ENCODE data around the gene SRSF4.

- TF ChIP-seq POLR2A (IDR thresholded peaks at IDR 0.05), result no peak
- TF ChIP-seq CTCF (IDR thresholded peaks at IDR 0.05), result no peak
Measured at GRCh38 chr1:29133861-29134694, 47.6 kb downstream of the SRSF4 start.

All from right lobe of liver (tissue), 4 donors.